8988T (cell line): ENCODE data around the gene MSMB.
A peak's percentile ranks its signal among the peaks of the same experiment; 100 is the strongest.

Experiments used
- DNase-seq: peaks from one replicate; pipeline ENCODE4 v3.0.0; 2011

The MSMB gene

DNA sequence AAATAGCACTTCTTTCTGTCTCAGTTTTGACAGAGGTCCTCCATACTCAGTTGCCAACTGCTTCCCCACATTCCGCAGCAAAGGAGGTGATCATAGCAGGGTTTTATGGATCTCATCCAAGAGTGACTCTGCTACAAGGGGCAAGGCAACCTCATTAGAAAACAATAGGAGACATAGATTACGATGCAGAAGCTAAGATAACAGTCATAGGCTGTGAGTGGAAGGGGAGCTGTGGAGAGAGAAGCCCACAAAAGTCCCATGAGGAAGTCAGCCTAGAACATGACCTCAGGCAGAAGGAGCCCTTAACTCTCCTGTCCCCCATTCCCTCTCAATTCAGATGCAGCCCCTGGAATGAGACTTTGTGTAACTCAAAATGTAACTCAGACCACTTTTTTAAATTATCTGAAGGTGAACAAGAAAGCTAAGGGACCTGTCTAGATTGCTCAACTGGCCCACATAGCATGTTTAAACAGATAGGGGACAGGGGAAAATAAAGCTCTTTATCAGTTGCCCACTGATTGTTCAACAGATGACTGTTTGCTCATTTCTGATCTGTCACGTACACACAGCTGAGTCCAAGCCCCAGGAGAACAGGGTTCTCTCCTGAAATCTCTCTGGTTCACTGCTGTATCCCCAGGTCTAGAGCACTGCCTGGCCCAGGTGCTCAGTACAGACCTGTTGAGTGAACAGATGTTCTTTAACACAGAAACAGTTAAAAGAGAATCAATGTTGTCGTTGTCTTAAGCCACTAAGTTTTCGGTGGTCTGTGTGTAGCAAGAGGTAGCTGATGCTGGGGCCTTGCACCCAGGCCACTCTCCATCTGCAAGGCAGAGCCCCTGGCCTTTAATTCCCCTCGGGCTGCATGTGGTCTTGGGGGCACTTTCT, 14.2 kb downstream of the MSMB start:
- DNase-seq = no peak

- peak; percentile 91 for DNase-seq
Measured at GRCh38 chr10:46030091-46030937, 15.8 kb downstream of the MSMB start, which contains the start of gene NCOA4. Gene NCOA4 (minus strand): TSS chr10:46030623. CDS start chr10:46016680, 13,943 bp downstream.

- DNase-seq = no peak
Measured at GRCh38 chr10:46029461-46030030, 16.5 kb downstream of the MSMB start.

GRCh38 chr10:46028584-46029460, 17.2 kb downstream of the MSMB start:
- DNase-seq = no peak

DNA sequence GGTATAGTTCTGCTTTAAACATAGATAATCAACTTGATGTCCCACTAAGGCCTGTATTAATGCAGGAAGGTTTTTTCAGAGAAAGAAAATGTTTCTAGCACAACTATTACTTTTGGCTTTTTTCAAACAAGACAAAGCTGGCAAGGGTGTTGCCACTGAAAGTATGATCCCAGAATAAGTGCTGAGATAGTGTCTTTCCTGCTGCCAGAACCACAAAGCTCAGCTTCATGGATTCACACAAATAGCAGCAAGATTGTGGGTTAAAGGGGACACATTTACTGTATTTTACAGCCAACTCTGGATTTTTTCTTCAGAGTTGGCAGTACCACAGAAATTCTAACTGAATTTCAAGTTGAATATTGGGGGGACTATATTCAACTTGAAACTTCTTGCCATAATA, 20.0 kb downstream of the MSMB start:
- no peak for DNase-seq

- DNase-seq = no peak
Measured at GRCh38 chr10:46025406-46025805, 20.7 kb downstream of the MSMB start.

- no peak for DNase-seq
Measured at GRCh38 chr10:46024948-46025347, 21.1 kb downstream of the MSMB start.

DNA sequence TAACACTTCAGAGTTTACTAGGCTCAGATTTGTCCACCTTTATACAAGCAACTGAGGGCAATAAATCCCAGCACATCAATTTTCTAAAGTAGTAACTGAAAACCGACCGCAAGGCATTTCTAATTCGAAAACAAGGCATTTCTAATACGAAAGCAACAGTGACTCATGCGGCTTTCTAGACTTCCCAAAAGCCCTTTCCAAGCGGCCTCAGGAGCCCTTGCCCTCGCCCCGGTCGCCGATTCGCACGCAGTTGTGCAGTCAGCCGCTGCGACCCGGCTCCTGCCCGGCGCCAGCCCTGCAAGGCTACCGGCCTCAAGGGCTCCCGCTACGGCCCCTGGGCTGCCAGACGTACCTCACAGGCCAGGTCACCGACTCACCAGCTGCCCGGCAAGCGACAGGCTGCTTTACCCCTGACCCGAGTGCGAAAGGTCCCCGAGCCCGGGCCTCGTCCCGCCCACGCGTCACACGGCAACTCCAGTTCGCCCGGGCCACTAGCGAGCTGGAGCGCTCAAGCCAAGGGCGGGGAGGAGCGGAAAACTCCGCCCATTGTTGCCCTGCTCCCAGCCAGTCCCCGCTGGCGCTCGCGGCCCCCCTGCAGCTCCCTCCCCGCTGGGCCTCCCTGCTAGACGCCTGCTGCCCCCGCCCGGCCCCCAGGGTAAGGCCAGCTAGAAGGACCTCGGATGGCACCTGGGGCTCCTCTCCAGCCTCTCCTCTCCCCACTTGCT, 22.9 kb downstream of the MSMB start:
- peak; percentile 61 for DNase-seq

DNA sequence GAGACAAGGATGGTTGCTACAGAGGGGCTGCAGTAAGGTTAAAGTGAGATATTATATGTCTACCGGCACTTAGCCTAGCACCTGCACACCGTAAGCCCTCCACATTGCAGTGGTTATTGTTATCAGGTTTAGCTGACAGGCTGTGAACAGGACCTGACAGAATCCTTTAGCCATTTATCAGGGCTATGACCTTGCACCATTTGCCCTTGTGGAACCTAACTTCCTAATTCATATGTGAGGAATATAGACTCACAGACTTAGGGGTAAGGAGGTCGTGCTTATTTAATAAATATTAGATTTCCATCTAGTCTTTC, 25.8 kb downstream of the MSMB start:
- no peak for DNase-seq

DNA sequence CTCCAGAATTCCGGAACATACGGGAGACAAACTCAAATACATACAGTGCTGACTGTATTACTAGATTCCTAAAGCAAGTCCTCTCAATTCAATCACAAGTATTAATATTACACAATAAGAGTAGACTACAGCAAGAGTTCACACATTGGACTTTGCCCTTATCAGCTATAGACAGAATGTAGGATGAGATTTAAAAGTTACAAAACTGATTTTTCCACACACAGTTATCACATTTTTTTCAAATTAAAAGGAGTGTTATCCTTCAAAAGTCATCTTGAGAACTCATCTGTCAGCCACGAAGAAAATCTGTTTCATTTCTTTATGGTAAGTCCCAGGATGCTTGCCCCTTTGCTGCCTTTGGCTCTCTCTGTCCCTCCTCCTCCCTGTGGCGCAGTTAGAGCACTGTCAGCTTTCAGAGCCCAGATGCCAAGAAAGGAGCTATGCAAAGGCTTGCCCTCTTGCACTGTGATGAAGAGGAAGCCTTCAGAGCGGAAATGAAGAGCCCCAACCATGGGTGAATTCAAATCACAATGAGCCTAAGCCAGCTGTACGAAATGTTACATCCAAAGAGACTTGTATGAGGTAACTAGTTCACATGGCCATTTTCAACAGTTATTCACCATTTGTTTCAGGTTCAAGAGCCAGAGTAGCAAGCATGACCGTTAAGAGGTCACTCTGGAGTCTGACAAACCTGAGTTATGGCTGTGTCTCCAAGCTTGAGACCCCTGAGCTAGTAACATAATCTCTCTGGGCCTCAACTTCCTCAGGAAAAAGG, 26.3 kb downstream of the MSMB start:
- no peak for DNase-seq

GRCh38 chr10:46019177-46019528, 26.9 kb downstream of the MSMB start:
- DNase-seq = no peak

- DNase-seq = no peak
Measured at GRCh38 chr10:46018453-46019176, 27.5 kb downstream of the MSMB start.

DNA sequence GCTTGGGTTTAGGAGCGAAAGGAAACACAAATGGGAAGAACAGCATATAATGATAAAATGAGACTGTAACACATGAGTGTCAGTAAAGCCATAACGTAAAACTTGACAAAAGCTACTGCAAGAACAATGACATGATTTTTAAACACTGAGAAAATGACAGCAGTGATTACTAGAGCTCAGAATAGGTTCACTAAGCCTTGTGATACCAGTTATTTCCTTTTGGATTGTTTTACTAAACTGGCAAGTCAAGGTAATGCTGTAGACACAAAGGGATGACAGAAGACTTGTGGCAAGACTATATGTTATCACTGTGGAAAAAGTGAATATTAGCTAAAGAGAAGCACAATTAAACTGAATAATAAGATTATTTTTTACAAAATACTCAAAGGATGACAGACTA, 28.3 kb downstream of the MSMB start:
- no peak for DNase-seq

DNA sequence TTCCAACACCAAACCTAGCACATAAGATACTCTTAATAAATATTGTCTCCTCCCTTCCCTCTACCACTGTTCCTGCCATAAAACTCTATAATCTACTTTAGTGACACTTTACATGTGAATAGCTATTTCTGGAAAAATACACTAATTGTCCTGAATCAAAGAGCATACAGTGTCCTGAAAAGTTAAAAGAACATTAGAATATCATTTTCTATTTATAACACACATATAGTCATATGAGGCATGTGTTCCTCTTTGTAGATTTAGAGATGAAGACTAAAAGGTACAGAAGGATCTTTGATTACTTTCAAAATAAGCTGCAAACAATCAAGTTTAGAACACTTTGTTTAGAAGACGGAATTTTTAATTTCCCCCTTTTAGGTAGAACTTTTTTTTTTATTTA, 29.3 kb downstream of the MSMB start:
- no peak for DNase-seq

DNA sequence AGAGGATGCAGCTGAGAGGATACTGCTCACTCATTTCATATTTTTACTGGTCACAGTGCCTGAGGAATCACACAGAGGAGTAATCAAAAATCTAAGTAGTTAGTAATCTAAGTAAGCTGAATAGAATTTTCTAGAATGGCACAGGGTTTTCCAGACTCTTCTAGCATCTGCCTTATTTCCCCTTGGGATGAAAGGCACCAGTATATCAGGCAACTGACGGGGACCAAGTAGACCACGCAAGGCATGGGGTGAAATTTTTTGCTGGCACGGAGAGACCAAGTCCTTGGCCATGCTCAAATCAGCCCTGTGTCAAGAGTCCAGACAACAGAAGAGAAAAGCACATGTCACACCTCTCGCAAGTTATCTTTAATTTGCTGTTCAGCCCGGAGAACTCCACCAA, 29.9 kb downstream of the MSMB start:
- DNase-seq = no peak

- no peak for DNase-seq
Measured at GRCh38 chr10:46014683-46015405, 31.2 kb downstream of the MSMB start.

DNA sequence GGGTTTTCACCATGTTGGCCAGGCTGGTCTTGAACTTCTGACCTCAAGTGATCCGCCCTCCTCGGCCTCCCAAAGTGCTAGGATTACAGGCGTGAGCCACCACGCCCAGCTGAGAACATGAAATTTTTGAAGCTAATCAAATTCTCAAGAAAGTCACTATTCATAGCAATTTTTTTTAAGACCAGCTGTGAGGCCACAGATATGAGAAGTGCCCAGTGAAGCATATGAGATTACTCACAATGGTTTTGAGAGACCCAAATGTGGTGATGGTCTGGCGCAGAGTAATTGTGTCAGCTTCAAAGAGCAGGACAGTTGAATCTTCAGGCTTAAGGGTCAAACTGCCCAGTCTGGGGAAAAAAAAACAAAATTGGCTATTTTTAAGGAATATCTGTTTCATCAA, 31.9 kb downstream of the MSMB start:
- DNase-seq = no peak

GRCh38 chr10:46012746-46013145, 33.3 kb downstream of the MSMB start:
- no peak for DNase-seq

DNA sequence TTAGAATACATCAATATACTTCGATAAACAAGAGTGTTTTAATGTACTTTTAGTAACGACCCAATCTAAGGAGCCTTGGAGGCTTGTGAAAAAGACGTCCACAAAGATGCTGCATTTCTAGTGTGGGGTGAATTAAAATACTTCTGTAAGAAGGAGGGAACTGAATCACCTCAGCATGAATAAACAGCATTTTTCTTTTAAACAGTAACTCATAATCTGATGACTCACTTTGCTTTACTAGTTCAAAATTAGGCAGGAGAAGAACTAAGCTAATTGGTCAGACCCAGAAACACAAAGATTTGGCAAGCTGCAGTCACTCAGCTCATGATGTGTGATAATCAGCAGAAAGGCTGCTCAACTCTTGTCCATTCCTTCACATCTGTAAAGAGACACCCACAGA, 39.9 kb downstream of the MSMB start:
- no peak for DNase-seq

DNA sequence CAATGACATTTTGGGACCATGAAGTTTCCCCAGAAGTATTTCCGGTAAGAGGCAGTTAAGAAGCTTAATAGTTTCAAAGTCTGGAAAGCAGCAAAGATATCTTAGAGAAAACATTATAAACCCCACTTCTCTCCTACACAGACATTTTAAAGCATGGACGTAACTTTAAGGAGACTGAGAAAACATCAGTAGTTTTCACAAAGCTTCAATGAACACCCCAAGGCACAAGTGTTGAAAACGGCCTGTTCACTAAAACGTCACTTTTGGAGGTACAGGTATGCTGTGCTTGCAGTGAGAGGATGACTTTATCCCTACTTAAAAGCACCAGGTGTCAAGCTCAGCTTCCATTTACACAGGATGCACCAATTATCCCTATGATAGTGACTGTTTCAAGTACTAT, 40.7 kb downstream of the MSMB start:
- DNase-seq = no peak
